ENCODE data around the gene SLC39A5. TPM values are rescaled to one million over a fixed set of nuclear protein-coding genes. Genes with fewer than 3 reads are reported as not detected.

SLC39A5 gene
- total and polyA plus RNA-seq, 2 of the 8 experiments (the other 6 are each of a cell fraction or from before 2014, with no cell fraction given): 0.27 TPM; not detected in 1

DNA sequence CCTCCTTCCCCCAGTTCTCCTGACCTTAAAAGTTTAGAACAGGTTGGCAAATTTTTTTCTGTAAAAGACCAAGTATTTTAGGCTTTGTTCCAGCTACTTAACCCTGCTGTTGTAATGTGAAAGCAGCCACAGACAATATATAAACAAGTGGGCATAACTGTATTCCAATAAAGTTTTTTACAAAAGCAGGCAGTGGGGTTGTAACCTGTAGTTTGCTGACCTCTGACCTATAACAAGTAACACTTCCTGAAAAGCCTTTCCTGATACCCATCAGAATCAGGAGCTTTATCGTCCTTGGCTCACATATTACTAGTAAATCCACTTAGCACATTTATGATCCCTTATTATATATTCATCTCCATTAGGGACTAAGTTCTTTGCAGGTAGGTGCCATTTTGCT lies 27.5 kb upstream of the SLC39A5 start:
- CTCF ChIA-PET (ENCODE audit: partially characterized antibody): interaction anchor here (1.1 to 12.3 kb wide), 5 partner anchors 12 to 47 kb away, joined by 3 to 111 read pairs (median 3); partner anchors contain the start of genes RNF41 and SMARCC2
- H3K27ac ChIP-seq (ENCODE audit: low read depth, low read length): no peak overlapping the region
- no peak overlapping the region for H3K4ac ChIP-seq (replicated peaks; ENCODE audit: insufficient read length, low read depth, low read length)
- H3K9me3 ChIP-seq (ENCODE audit: insufficient read depth in 2 of 2, low read depth in 1 of 2, low read length in 1 of 2): no peaks in the 10 kb centered on the region
- H2BK12ac ChIP-seq (ENCODE audit: low read depth, low read length): no peak overlapping the region
- H2BK5ac ChIP-seq (ENCODE audit: low read depth, low read length): no peak overlapping the region
- H3K79me2 ChIP-seq (ENCODE audit: control insufficient read depth in 1 of 2, insufficient read depth in 2 of 2, low read length in 2 of 2): no peaks in the 10 kb centered on the region
- no peak overlapping the region for H2BK15ac ChIP-seq (ENCODE audit: low read length)
- H3K23me2 ChIP-seq (ENCODE audit: low read depth, low read length): no peaks in the 10 kb centered on the region
- H4K91ac ChIP-seq (replicated peaks; ENCODE audit: insufficient read length, low read length): no peak overlapping the region
- no peak for TF ChIP-seq MAFK (IDR thresholded peaks at IDR 0.05; ENCODE audit: low read depth, low read length)
- TF ChIP-seq NRF1 (IDR thresholded peaks at IDR 0.05; ENCODE audit: low read depth, low read length): no peak
- no peak for TF ChIP-seq SUZ12 (IDR thresholded peaks at IDR 0.05; ENCODE audit: low read length)
- no peak for TF ChIP-seq CHD2 (IDR thresholded peaks at IDR 0.05; ENCODE audit: low read length)
- H2BK20ac ChIP-seq (ENCODE audit: low read length): no peak overlapping the region
- no peaks in the 10 kb centered on the region for H4K20me1 ChIP-seq (replicated peaks in 1 of 2; ENCODE audit: control insufficient read depth in 1 of 2, insufficient read depth in 2 of 2, low read length in 2 of 2)
- POLR2A ChIA-PET (ENCODE audit: partially characterized antibody): interaction anchor here (0.9 to 17.4 kb wide), 11 partner anchors 11 to 98 kb away, joined by 3 to 203 read pairs (median 5); partner anchors contain the start of genes PA2G4, RNF41 and SMARCC2
- H3K27me3 ChIP-seq (replicated peaks in 1 of 4; ENCODE audit: control insufficient read depth in 3 of 4, extremely low read depth in 1 of 4, insufficient read depth in 3 of 4, low read length in 3 of 4): no peaks in the 10 kb centered on the region
- H3K79me1 ChIP-seq (ENCODE audit: low read depth, low read length): no peaks in the 10 kb centered on the region
- DNase-seq (ENCODE audit: low read depth in 1 of 2, low spot score in 2 of 2): no peak
- H3K14ac ChIP-seq (ENCODE audit: insufficient read length): no peak overlapping the region
- H4K5ac ChIP-seq (ENCODE audit: insufficient read length, low read depth, low read length): no peak overlapping the region
- 87% methylated on average over 1 of the region's 1 CpG; no CpG with 5 or more reads in 1 of the 2 experiments for WGBS, 2 experiments (ENCODE audit: extremely low coverage in 1 of 2, insufficient coverage in 1 of 2, insufficient read length in 1 of 2, insufficient replicate concordance in 2 of 2, low coverage in 1 of 2, low lambda C conversion rate in 2 of 2, missing lambda C conversion rate in 1 of 2)
- no peak overlapping the region for H2AK5ac ChIP-seq (ENCODE audit: low read depth, low read length)
- H3K23ac ChIP-seq (ENCODE audit: insufficient read length): no peak overlapping the region
- H3K4me1 ChIP-seq (replicated peaks in 1 of 4; ENCODE audit: control insufficient read depth in 3 of 4, insufficient read depth in 4 of 4, low read length in 3 of 4): no peaks in the 10 kb centered on the region
- no peak overlapping the region for H3K4me3 ChIP-seq (ENCODE audit: extremely low read depth in 1 of 4, insufficient read depth in 2 of 4, low read depth in 3 of 4, low read length in 4 of 4)
- no peak overlapping the region for H2AFZ ChIP-seq (ENCODE audit: low read length)
- no peak overlapping the region for H3K18ac ChIP-seq (ENCODE audit: extremely low read depth, low read length)
- FAIRE-seq: no peak
- H2BK120ac ChIP-seq (replicated peaks; ENCODE audit: low read depth, low read length): no peak overlapping the region
- H3K36me3 ChIP-seq (ENCODE audit: control insufficient read depth in 2 of 4, insufficient read depth in 4 of 4, low read length in 3 of 4): peaks cover 8 to 27% (median 17%) of the 10 kb centered on the region in 4 experiments
- no peak overlapping the region for H3K4me2 ChIP-seq (ENCODE audit: insufficient read depth in 1 of 2, low read depth in 2 of 2, low read length in 2 of 2)
- H3K9ac ChIP-seq (replicated peaks in 1 of 4; ENCODE audit: extremely low read depth in 1 of 4, low read depth in 3 of 4, low read length in 3 of 4): no peak overlapping the region
- H3K56ac ChIP-seq (replicated peaks; ENCODE audit: insufficient read length, low read depth, low read length): no peak overlapping the region
- H4K8ac ChIP-seq (ENCODE audit: extremely low read depth, insufficient read depth, low read length): no peak overlapping the region
